Vagina (tissue), 2 donors: ENCODE results near the gene TADA2A.

Experiments used
- CTCF ChIP-seq, 3 experiments: fragments of 450-650 bp in 2 of 3; fragments of 200-600 bp in 1 of 3; sonication (generic) in 1 of 3; IDR thresholded peaks; one replicate each; pipeline ENCODE4 v1.5.1; 2017 to 2019; ENCODE audit warnings: antibody characterized with exemption in 3 of 3, mild to moderate bottlenecking in 2 of 3, moderate library complexity in 2 of 3
- POLR2A ChIP-seq, 2 donors: fragments of 450-650 bp; IDR thresholded peaks; one replicate each; pipeline ENCODE4 v1.6.1; 2017; ENCODE audit warnings: antibody characterized with exemption in 2 of 2, mild to moderate bottlenecking in 2 of 2, moderate library complexity in 2 of 2
- POLR2AphosphoS5 ChIP-seq, 2 donors: sonication (generic); formaldehyde crosslinking; IDR thresholded peaks; one replicate each; pipeline ENCODE4 v1.9.0; 2017; ENCODE audit warnings: antibody characterized with exemption in 2 of 2, mild to moderate bottlenecking in 2 of 2, low read depth in 1 of 2; ENCODE audit not compliant: insufficient read depth in 1 of 2

- TF ChIP-seq CTCF (IDR thresholded peaks at IDR 0.05) (no peak), POLR2AphosphoS5 (IDR thresholded peaks at IDR 0.05; ENCODE audit: insufficient read depth in 1 of 2, low read depth in 1 of 2) (no peak), POLR2A (IDR thresholded peaks at IDR 0.05) (no peak)
Observed at GRCh38 chr17:37438141-37438540, 31.5 kb downstream of the TADA2A start.
